GM19043 (cell line): ENCODE results near the gene GDF9.
"Not testable (repeated sequence)": the region's sequence is repeated elsewhere in the genome, so short reads cannot be mapped to it uniquely, and the experiment has no call there.

ENCODE experiments used
- ATAC-seq: cut with Tn5 transposase; IDR thresholded peaks from one replicate; pipeline ENCODE4 v1.9.1; 2021; ENCODE audit warnings: low read depth; ENCODE audit not compliant: unreplicated experiment

Gene GDF9

GRCh38 chr5:132873119-132873929, 7.1 kb upstream of the GDF9 start, which contains the start of gene LEAP2:
Gene LEAP2 (plus strand): TSS chr5:132873668. CDS start chr5:132873695, 27 bp downstream.
- ATAC-seq, result no peak

GRCh38 chr5:132872788-132873118, 6.5 kb upstream of the GDF9 start:
- no peak for ATAC-seq

- no peak for ATAC-seq
Observed at GRCh38 chr5:132871459-132872284, 5.4 kb upstream of the GDF9 start.

- ATAC-seq, result no peak
Observed at GRCh38 chr5:132870801-132871200, 4.5 kb upstream of the GDF9 start.

- no peak for ATAC-seq
Observed at GRCh38 chr5:132868754-132869153, 2.5 kb upstream of the GDF9 start.

GRCh38 chr5:132867046-132867451, 780 bp upstream of the GDF9 start:
- ATAC-seq, result no peak

- ATAC-seq, result peak; percentile 16
Observed at GRCh38 chr5:132865668-132866341, 464 bp downstream of the GDF9 start.

- ATAC-seq, result no peak
Observed at GRCh38 chr5:132860742-132861141, 5.5 kb downstream of the GDF9 start.

GRCh38 chr5:132859889-132860437, 6.3 kb downstream of the GDF9 start:
- ATAC-seq, result no peak

GRCh38 chr5:132856011-132856410, 10.3 kb downstream of the GDF9 start:
- no peak for ATAC-seq

- not testable (repeated sequence) for ATAC-seq
Observed at GRCh38 chr5:132854992-132855391, 11.3 kb downstream of the GDF9 start.

GRCh38 chr5:132854301-132854700, 12.0 kb downstream of the GDF9 start:
- no peak for ATAC-seq

- ATAC-seq, result no peak
Observed at GRCh38 chr5:132853790-132854189, 12.5 kb downstream of the GDF9 start.

- ATAC-seq, result no peak
Observed at GRCh38 chr5:132853323-132853722, 12.9 kb downstream of the GDF9 start.

- ATAC-seq, result no peak
Observed at GRCh38 chr5:132850066-132850465, 16.2 kb downstream of the GDF9 start.

GRCh38 chr5:132849347-132849746, 16.9 kb downstream of the GDF9 start:
- ATAC-seq, result no peak

GRCh38 chr5:132848270-132848669, 18.0 kb downstream of the GDF9 start:
- ATAC-seq, result no peak

GRCh38 chr5:132841305-132841704, 25.0 kb downstream of the GDF9 start:
- ATAC-seq, result no peak

GRCh38 chr5:132840896-132841295, 25.4 kb downstream of the GDF9 start:
- ATAC-seq, result no peak

GRCh38 chr5:132840313-132840712, 26.0 kb downstream of the GDF9 start:
- ATAC-seq, result no peak
